Stimulated activated CD8-positive, alpha-beta memory T cell treated with anti-CD3 and anti-CD28 coated beads, Interleukin-15, amount 100 ng/mL, for 4 hours (primary cell): ENCODE results near the gene TIAM1.
A peak's percentile ranks its signal among the peaks of the same experiment; 100 is the strongest.

Experiments
- DNase-seq, 2 donors: peaks; one replicate each; pipeline ENCODE4 v3.0.0-alpha.2; 2020; ENCODE audit warnings: low read depth in 2 of 2

Gene TIAM1

DNA sequence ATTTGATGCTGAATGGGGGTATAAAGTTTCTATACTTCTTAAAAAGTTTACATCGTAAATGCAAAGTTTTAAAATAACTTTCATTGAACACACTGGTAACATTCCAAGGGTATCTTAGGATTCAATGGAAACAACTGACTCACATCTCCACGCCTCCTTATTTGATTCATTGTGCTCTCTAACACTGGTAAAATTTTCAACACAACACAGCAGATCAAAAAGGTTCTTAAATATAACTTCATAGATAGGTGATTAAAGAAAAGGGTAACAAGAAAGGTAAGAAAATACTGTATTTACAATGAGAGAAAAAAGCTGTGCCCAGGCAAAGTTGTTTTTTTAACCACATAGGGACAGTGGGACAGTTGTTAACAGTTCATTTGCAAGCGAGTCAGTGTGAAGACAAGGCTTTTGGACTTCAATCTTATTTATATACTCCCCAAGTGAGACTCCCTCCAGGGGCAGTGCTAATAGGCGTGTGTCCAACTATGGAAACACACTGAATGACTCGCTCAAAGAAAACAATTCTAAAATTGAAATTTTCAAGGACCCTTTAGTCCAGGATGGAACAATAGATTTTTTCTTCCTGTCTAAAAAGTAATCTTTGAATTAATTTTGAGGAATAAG is 140.5 kb downstream of the TIAM1 start:
- no peak for DNase-seq

DNA sequence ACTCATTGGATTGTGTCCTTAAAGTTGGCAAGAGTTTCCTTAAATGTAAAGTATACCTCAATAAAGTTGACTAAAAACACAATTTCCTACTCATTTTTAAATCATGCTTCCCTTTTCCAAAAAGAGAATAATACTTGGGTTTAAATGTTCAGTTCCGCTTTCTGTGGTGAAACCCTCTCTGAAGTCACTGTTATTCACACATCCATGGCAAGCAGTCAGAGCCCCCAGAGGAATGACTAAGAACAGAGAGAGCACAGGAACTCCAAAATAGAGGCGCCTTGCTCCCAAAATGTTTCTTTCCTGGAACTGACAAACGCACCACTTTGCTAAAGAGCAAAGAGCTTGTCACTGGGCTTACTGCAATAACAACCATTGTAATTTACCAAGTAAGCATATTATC is 142.5 kb downstream of the TIAM1 start:
- no peak for DNase-seq

DNA sequence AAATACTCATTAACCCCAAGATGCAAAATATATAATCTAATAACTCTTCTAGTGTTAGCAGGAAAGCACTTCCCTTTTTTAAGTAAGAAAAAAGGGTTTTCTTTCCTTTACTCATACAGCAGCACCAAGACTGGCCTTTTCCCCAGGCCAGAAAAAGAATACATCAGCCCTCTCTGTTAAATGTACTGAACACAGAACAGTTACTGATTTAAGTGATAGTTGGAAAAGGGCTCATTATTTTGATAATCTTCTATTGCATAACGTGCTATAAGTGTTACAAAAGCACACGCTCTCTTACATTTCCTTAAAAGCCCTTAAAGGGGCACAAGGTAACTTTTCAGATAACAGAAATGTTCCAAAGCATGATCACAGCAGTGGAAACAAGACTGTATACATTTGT is 142.9 kb downstream of the TIAM1 start:
- no peak for DNase-seq

- DNase-seq: no peak
These were observed 145.5 kb downstream of the TIAM1 start for GRCh38 chr21:31198575-31198974.

GRCh38 chr21:31196724-31197123 is 147.3 kb downstream of the TIAM1 start:
- DNase-seq: no peak

DNA sequence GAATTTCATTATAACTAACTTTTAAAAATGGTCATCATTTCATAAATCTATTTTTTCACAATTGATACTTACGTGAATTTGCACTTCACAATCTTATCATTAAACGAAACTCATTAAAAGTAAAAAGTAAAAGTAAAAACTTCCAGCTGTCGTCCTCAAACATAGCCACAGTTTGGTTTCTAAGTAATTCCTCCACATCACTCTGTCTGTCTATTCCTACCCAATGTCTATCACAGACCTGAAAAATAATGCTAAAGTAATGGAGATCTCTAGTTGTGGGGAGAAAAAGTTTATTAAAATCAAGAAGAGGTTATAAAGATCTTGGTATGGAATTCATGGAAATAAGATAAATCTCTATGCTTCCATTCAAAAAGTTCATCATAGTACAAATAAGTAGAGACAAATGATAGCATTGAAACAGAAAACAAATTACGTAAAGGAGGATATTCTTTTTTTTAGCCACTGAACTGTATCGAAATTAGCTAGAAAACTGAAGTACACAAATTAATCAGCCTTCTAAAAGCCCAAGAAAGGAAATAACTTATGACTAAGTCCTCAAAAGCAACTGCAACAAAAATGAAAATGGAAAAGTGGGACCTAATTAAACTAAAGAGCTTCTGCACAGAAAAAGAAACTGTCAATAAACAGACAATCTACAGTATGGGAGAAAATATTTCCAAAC is 148.6 kb downstream of the TIAM1 start:
- no peak for DNase-seq

GRCh38 chr21:31194510-31195293 is 149.4 kb downstream of the TIAM1 start:
- no peak for DNase-seq

DNA sequence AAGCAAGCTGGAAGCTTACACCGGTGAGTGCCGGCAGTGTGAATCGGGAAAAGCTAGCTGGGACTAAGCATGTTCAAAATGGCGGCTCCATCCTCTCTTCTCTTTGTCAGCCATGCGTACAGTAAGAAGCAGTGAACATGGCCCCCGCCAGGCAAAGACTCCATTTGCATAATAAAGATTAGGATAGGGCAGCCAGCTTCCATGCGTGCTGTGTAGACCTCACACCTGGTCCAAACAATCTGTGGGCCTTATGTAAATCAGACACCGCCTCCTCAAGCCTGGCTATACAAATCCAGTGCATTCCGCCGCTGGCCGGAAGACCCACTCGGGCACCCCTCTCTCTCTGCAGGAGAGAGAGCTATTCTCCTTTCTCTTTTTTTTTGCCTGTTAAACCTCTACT is 150.3 kb downstream of the TIAM1 start:
- DNase-seq: no peak

GRCh38 chr21:31191553-31191952 is 152.5 kb downstream of the TIAM1 start:
- DNase-seq: no peak

GRCh38 chr21:31190516-31190915 is 153.5 kb downstream of the TIAM1 start:
- no peak for DNase-seq

- no peak for DNase-seq
These were observed 156.6 kb downstream of the TIAM1 start for GRCh38 chr21:31187499-31187898.

DNA sequence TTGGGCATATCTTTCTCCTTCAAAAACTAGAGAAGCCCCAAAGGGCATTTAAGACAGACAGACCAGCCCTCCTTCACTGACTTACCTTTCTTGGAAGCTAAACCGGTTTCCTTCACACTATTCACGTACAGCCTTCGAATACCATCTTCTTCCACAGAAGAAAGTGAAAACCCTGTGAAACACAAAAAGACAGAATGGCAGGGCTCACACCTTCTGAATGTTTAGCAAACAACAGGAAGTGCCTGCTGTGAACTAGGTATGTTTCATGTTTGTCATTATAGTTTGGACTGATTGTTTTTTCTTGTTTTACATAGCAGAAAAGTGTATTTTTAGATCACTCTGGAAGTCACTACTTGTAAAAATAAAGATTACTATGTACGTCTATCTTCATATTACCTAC is 157.1 kb downstream of the TIAM1 start:
- no peak for DNase-seq

DNA sequence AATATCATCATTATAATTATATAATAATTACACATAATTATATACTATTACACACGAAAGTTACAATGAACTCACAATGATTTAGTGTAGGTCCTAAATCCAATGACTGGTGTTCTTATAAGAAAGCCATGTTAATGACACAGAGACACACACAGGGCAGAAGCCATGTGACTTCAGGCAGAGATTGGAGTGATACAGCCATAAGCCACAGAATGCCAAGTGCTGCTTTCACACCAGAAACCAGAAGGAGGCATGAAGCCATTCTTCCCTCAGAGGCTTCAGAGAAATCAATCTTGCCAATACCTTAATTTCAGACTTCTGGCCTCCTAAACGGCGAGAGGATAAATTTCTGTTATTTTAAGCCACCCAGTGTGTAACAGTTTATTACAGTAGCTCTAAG is 158.4 kb downstream of the TIAM1 start:
- no peak for DNase-seq

DNA sequence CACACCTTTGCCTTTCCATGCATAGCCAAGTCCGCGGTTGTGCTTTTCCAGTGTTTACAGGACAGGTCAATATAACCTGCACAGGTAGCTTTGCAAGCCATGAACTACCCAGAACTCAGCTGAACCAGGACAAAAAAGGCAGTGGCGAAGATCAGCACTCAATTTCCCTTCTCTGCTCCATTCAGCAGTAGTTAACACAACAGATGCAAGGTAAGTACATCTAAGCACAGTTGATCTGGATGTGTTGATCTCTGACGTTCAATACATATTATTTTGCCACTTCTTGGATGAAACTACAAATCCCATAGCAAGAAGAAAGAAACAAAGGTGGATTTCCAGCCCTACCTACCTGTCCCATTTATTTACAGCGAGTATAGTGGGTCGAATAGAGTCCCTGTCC is 159.2 kb downstream of the TIAM1 start:
- DNase-seq: no peak

GRCh38 chr21:31184459-31184858 is 159.6 kb downstream of the TIAM1 start:
- peak; percentile 23 to 63 for DNase-seq

DNA sequence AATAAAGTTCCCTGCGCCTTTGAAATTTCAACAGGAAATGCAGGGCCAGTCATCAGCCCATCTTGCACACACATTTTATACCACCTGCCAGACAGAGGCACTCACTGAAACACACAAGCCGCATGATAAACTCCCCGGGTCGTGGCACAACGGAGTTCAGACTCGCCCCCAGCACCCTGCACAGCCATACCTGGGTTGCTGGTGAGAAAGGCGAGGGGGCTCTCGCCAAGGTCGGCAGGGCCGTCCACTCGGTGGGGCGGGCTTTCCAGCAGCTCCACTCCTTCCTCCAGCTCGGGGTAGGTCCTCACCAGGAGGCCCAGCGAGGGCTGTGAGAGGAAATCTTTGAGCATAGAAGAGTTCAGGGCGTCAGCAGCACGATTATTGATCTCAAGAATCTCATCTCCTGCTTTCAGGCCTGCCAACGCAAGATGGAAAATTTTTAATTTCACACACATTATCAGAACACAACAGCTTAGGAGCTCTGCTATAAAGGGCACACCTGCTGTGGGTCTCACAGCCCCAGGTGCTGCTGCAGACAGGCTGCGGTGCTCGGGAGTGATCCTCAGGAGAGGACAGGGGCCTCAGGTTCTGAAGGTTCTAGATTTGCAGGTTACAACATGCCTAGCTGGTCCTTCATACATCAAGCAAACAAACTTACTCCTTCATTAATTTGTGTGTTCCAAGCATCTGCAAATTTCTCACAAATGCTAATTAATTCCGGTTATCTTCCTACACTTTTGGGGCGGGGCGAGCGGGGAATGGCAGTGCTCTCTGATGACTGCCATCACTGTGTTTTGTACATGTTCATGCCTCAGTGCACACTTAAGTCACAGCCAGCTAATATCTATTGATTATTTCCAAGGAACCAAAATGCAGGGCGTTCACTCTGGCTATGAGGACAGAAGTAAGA is 161.6 kb downstream of the TIAM1 start:
- DNase-seq: no peak

GRCh38 chr21:31181082-31181750 is 162.8 kb downstream of the TIAM1 start:
- DNase-seq: no peak

DNA sequence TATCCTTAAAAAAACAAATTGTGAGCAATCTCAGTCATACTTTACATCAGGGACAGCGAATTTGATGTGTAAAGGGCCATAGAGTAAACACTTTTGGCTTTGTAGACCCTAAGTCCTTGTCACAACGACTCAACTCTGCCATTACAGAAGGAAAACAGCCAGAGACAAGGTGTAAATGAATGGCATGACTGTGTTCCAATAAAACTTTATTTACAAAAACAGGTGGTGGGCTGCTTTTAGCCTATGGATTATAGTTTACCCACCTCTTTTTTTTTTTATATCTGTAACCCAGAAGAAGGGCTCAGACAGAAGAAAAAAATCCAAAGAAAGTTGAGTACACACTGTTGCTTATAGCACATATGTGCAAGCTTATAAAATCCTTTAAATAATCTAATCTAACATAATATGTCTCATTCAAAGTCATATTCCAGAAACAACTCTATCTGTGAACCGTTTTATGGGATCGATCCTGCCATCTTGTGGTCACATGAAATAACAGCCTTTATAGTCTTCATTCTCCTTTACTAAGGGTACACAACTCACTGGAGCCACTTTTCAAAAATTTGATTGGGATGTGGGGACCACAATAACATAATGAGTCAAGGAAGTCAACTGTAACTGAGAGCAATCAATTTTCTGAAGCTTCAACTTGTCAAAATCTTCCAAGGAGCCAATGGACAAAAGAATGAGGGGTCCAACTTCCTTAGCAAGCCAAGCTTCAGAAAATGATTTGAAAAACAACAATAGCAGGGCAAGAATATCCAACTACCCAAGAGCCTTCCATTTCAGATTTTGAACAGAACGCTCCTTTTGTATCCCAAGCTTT is 163.6 kb downstream of the TIAM1 start:
- DNase-seq: no peak

DNA sequence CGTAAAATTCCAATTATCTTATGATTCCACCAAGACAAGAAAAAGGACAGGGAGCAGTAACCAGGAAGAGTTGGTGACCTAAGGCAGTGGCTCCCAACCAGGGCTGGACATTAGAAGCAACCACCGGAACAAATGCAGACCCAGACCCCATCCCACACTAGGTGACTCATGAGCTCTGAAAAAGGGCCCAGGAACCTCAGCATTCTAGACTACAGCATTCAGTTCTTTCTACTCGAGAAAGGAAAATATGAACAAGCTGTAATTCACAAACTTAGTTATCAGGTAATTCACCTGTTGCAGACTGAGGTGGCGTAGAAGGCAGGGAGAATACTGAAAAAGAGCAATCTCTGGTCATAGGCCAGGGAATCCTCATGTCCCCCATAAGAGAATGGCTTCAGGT is 167.3 kb downstream of the TIAM1 start:
- DNase-seq: no peak

GRCh38 chr21:31176080-31176551 is 167.9 kb downstream of the TIAM1 start:
- no peak for DNase-seq
